ENCODE data around the gene KCTD2. TPM values are rescaled to one million over a fixed set of nuclear protein-coding genes. Genes with fewer than 3 reads are reported as not detected.

KCTD2 gene
- total and polyA plus RNA-seq, 2 of the 13 experiments (the other 11 are each of a cell fraction or from before 2014, with no cell fraction given), result 28.3 to 32.6 TPM

DNA sequence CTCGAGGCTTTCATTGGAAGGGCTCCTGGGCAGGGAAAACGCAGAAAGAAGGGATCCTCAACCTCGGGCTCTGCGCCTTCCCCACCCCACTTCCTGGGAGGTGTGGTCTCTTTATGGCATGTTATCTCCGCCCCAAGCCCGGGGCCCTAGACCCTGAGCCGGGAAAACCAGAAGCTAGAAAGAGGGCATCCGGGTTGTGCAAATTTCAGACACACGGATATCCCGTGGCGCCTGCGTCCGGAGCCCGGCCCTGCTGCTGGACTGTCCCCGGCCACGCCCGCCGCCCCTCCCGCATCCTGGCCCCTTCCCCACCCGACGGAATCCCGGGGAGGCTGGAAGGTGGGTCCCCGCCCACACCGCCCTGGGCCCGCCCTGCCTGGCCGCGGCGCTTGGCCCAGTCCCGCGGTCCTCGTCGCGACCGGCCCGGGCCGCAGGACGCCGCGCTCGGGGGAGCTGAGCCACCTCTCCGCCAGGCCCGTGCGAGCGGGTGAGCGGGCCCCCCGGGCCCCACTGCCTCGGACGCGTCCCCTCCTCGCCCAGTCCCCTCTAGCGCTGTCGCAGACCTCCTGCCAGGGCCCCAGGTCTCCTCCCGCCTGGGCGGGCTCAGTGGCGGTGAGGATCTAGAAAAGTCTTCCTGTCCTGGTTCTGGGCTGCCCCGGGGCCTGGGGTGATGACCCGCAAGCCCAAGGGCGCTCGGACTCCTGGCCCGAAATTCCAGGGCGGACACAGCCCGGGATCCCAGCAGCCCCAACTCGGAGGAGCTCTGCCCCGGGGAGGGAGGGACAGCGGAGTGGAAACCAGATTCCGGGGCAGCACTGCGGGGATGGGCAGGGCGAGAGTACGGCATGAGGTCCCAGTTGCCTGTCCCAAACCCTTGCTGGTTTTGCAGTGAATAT, 40.8 kb downstream of the KCTD2 start, which contains the start of gene SLC16A5 (continued):
- no peak for TF ChIP-seq PLRG1 (conservative IDR thresholded peaks at IDR 0.05)
- TF ChIP-seq, protein P1, sequence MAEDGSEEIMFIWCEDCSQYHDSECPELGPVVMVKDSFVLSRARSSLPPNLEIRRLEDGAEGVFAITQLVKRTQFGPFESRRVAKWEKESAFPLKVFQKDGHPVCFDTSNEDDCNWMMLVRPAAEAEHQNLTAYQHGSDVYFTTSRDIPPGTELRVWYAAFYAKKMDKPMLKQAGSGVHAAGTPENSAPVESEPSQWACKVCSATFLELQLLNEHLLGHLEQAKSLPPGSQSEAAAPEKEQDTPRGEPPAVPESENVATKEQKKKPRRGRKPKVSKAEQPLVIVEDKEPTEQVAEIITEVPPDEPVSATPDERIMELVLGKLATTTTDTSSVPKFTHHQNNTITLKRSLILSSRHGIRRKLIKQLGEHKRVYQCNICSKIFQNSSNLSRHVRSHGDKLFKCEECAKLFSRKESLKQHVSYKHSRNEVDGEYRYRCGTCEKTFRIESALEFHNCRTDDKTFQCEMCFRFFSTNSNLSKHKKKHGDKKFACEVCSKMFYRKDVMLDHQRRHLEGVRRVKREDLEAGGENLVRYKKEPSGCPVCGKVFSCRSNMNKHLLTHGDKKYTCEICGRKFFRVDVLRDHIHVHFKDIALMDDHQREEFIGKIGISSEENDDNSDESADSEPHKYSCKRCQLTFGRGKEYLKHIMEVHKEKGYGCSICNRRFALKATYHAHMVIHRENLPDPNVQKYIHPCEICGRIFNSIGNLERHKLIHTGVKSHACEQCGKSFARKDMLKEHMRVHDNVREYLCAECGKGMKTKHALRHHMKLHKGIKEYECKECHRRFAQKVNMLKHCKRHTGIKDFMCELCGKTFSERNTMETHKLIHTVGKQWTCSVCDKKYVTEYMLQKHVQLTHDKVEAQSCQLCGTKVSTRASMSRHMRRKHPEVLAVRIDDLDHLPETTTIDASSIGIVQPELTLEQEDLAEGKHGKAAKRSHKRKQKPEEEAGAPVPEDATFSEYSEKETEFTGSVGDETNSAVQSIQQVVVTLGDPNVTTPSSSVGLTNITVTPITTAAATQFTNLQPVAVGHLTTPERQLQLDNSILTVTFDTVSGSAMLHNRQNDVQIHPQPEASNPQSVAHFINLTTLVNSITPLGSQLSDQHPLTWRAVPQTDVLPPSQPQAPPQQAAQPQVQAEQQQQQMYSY (CRISPR knock-in tag; IDR thresholded peaks at IDR 0.05), result no peak
- no peak for TF ChIP-seq ZNF776 (CRISPR knock-in tag; IDR thresholded peaks at IDR 0.05)
- TF ChIP-seq, protein P2, sequence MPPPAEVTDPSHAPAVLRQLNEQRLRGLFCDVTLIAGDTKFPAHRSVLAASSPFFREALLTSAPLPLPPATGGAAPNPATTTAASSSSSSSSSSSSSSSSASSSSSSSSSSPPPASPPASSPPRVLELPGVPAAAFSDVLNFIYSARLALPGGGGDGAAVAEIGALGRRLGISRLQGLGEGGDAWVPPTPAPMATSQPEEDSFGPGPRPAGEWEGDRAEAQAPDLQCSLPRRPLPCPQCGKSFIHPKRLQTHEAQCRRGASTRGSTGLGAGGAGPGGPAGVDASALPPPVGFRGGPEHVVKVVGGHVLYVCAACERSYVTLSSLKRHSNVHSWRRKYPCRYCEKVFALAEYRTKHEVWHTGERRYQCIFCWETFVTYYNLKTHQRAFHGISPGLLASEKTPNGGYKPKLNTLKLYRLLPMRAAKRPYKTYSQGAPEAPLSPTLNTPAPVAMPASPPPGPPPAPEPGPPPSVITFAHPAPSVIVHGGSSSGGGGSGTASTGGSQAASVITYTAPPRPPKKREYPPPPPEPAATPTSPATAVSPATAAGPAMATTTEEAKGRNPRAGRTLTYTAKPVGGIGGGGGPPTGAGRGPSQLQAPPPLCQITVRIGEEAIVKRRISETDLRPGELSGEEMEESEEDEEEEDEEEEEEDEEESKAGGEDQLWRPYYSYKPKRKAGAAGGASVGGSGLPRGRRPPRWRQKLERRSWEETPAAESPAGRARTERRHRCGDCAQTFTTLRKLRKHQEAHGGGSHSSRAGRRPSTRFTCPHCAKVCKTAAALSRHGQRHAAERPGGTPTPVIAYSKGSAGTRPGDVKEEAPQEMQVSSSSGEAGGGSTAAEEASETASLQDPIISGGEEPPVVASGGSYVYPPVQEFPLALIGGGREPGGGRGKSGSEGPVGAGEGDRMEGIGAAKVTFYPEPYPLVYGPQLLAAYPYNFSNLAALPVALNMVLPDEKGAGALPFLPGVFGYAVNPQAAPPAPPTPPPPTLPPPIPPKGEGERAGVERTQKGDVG (CRISPR knock-in tag; IDR thresholded peaks at IDR 0.05; ENCODE audit: borderline replicate concordance), result no peak
- no peak for TF ChIP-seq EHMT2 (IDR thresholded peaks at IDR 0.05; ENCODE audit: borderline replicate concordance, low read depth, low read length)
- TF ChIP-seq HNRNPLL (IDR thresholded peaks at IDR 0.05; ENCODE audit: low read depth, low read length, poor library complexity, severe bottlenecking), result no peak
- TF ChIP-seq MXD4 (CRISPR knock-in tag; IDR thresholded peaks at IDR 0.05), result no peak
- no peak for TF ChIP-seq SRSF9 (IDR thresholded peaks at IDR 0.05; ENCODE audit: borderline replicate concordance, insufficient read depth, low read depth, low read length, poor library complexity, severe bottlenecking)
- no peak for TF ChIP-seq CBX2 (IDR thresholded peaks at IDR 0.05; ENCODE audit: low read depth, low read length)
- TF ChIP-seq CBX2 (CRISPR knock-in tag; IDR thresholded peaks at IDR 0.05; ENCODE audit: low read depth), result no peak
- TF ChIP-seq, protein P3, sequence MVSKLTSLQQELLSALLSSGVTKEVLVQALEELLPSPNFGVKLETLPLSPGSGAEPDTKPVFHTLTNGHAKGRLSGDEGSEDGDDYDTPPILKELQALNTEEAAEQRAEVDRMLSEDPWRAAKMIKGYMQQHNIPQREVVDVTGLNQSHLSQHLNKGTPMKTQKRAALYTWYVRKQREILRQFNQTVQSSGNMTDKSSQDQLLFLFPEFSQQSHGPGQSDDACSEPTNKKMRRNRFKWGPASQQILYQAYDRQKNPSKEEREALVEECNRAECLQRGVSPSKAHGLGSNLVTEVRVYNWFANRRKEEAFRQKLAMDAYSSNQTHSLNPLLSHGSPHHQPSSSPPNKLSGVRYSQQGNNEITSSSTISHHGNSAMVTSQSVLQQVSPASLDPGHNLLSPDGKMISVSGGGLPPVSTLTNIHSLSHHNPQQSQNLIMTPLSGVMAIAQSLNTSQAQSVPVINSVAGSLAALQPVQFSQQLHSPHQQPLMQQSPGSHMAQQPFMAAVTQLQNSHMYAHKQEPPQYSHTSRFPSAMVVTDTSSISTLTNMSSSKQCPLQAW (CRISPR knock-in tag; IDR thresholded peaks at IDR 0.05), result no peak
- TF ChIP-seq GTF3A (CRISPR knock-in tag; conservative IDR thresholded peaks at IDR 0.05), result no peak; the same call in 1 of the 2 replicates
- TF ChIP-seq, protein P4, sequence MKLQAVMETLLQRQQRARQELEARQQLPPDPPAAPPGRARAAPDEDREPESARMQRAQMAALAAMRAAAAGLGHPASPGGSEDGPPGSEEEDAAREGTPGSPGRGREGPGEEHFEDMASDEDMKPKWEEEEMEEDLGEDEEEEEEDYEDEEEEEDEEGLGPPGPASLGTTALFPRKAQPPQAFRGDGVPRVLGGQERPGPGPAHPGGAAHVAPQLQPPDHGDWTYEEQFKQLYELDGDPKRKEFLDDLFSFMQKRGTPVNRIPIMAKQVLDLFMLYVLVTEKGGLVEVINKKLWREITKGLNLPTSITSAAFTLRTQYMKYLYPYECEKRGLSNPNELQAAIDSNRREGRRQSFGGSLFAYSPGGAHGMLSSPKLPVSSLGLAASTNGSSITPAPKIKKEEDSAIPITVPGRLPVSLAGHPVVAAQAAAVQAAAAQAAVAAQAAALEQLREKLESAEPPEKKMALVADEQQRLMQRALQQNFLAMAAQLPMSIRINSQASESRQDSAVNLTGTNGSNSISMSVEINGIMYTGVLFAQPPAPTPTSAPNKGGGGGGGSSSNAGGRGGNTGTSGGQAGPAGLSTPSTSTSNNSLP (IDR thresholded peaks at IDR 0.05; ENCODE audit: low read depth, low read length), result no peak
- TF ChIP-seq BCL6 (CRISPR knock-in tag; IDR thresholded peaks at IDR 0.05), result peak; percentile 59; the same call in 1 of the 2 replicates

Data from HepG2 (cell line).